ENCODE results near the gene FXN.

DNA sequence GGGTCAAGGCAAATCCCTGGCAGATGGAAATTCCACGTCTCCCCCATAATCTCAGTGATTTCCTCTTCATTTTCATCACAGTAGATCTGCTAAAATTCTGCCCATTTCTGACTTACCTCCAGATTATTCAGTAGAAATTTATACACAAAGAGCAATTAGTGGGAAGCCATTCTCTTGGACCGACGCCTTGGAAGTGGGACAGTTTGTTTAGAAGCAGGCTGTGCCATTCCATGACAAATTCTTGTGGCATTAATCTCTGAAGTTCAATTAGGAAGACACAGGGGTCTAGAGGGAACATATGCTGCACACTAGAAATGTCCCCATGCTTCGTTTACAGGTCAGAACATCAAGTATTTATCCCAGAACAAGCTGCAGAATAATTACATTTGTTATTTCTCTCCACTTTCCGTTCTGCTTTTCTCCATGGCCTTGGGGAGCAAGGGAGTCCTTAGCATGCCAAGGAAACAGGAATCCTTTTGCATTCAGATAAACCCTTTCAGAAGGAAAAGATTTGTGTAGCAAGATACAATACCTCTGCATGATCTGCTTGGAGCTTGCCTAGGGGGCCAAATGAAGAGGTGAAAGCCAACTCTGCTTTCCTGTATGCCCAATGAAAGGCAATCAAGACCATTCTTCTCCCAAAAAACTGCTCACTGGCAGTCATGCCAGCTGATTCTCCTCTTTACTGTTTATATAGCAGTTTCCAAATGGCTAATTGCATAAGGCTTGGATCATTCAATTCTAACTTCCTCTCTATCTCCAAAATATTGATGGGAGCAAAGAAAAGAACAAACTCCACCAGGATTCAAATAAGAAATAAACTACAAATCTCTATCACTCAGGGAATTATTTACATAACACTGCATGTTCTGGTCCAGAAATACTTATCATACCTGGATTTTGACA lies 19.1 kb upstream of the FXN start:
- TF ChIP-seq FOSL1 (IDR thresholded peaks at IDR 0.05; ENCODE audit: low read depth) (no peak), ZNF274 (IDR thresholded peaks at IDR 0.05; ENCODE audit: low read depth, low read length) (no peak)
- TF ChIP-seq, protein P1, sequence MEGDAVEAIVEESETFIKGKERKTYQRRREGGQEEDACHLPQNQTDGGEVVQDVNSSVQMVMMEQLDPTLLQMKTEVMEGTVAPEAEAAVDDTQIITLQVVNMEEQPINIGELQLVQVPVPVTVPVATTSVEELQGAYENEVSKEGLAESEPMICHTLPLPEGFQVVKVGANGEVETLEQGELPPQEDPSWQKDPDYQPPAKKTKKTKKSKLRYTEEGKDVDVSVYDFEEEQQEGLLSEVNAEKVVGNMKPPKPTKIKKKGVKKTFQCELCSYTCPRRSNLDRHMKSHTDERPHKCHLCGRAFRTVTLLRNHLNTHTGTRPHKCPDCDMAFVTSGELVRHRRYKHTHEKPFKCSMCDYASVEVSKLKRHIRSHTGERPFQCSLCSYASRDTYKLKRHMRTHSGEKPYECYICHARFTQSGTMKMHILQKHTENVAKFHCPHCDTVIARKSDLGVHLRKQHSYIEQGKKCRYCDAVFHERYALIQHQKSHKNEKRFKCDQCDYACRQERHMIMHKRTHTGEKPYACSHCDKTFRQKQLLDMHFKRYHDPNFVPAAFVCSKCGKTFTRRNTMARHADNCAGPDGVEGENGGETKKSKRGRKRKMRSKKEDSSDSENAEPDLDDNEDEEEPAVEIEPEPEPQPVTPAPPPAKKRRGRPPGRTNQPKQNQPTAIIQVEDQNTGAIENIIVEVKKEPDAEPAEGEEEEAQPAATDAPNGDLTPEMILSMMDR (IDR thresholded peaks at IDR 0.05 in 2 of 3, conservative IDR thresholded peaks at IDR 0.05 in 1 of 3; ENCODE audit: borderline replicate concordance in 1 of 3, insufficient read depth in 1 of 3, low read depth in 2 of 3, low read length in 2 of 3) = no peak

All from HCT116 (cell line).